ENCODE data around the gene HSD17B12. TPM values are rescaled to one million over a fixed set of nuclear protein-coding genes. Genes with fewer than 3 reads are reported as not detected.

Gene HSD17B12
- total RNA-seq, 1 donor from 2014 or later, result 48.4 TPM

DNA sequence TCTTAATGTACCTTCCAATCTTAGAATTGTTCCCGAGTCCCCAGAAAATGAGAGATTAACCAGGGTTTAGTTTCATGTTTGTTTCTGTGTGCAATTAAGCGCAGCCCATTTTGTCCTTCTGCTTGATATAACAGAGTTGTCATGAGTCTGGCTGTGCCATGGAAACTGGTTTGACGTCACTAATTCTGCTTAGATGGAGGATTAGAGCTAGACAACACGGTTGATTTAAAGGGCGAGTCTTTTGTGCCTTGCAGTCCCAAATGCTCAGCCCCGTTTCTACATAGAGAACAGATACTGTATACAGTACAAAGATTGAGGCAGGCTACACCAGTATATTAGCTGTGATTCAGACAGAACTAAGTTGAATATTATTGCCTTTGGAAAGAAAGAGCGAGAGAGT lies 154.6 kb downstream of the HSD17B12 start:
- DNase-seq (ENCODE audit: extremely low spot score in 2 of 2), result no peak
- Histone ChIP-seq H3K27ac (no peak overlapping the region), H3K4me3 (no peak overlapping the region), H3K4me1 (no peaks in the 10 kb centered on the region), H3K9me3 (no peaks in the 10 kb centered on the region), H3K36me3 (no peaks in the 10 kb centered on the region), H3K27me3 (no peaks in the 10 kb centered on the region)
- TF ChIP-seq POLR2A (IDR thresholded peaks at IDR 0.05) (no peak), POLR2AphosphoS5 (IDR thresholded peaks at IDR 0.05; ENCODE audit: insufficient read depth in 1 of 2, low read depth in 1 of 2) (no peak)
- TF ChIP-seq, protein P1, sequence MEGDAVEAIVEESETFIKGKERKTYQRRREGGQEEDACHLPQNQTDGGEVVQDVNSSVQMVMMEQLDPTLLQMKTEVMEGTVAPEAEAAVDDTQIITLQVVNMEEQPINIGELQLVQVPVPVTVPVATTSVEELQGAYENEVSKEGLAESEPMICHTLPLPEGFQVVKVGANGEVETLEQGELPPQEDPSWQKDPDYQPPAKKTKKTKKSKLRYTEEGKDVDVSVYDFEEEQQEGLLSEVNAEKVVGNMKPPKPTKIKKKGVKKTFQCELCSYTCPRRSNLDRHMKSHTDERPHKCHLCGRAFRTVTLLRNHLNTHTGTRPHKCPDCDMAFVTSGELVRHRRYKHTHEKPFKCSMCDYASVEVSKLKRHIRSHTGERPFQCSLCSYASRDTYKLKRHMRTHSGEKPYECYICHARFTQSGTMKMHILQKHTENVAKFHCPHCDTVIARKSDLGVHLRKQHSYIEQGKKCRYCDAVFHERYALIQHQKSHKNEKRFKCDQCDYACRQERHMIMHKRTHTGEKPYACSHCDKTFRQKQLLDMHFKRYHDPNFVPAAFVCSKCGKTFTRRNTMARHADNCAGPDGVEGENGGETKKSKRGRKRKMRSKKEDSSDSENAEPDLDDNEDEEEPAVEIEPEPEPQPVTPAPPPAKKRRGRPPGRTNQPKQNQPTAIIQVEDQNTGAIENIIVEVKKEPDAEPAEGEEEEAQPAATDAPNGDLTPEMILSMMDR (IDR thresholded peaks at IDR 0.05), result no peak
- intact Hi-C loops (cut with DNase I), result no loop called here

DNA sequence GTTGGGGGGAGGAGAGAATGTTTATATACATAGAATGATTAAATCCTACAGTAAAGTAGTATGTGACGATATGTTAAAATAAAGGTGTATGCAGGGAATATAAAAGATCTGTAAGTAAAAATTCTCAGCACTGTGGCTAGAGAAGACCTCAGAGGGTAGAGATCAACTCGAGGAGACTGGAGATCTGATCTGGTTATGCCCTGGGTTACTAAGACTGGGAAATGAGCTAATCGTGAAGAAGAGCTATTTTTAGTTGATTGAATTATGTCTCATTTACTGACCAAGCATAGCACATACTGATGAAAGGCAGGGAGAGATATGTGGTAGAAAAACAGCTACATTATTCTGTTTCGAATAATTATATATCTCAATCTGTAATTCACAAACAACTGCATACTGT lies 157.3 kb downstream of the HSD17B12 start:
- no peaks in the 10 kb centered on the region for H3K4me1 ChIP-seq

DNA sequence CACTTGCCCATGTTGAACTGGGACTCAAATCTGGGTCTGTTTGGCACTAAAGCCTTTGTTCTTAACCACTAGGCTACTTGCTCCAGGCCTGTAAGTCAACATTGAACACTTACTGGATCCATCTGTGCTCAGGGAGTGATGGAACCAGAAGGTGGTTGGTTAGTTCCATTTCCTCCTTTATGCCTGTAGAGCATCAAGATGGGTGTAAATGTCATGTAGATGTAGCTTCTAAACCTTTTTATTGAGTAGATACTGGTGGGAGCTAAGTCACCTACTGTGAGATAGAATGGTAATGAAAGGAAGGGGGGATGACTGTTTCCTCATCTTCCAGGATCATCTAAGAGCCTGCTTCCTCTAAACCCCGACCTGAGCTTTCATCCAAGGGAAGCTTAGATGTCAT lies 161.5 kb downstream of the HSD17B12 start:
- intact Hi-C loops (cut with DNase I), result no loop called here
- no peak for DNase-seq (ENCODE audit: extremely low spot score in 2 of 2)
- H3K4me1 ChIP-seq, result no peaks in the 10 kb centered on the region
- TF ChIP-seq POLR2AphosphoS5 (IDR thresholded peaks at IDR 0.05; ENCODE audit: insufficient read depth in 1 of 2, low read depth in 1 of 2) (no peak), POLR2A (IDR thresholded peaks at IDR 0.05) (no peak)
- TF ChIP-seq, protein P1 (IDR thresholded peaks at IDR 0.05), result no peak
- H3K27ac ChIP-seq, result no peak overlapping the region
- H3K4me3 ChIP-seq, result no peak overlapping the region
- peaks cover 0 to 6% of the 10 kb centered on the region in 2 donors for H3K36me3 ChIP-seq
- H3K27me3 ChIP-seq, result no peaks in the 10 kb centered on the region
- H3K9me3 ChIP-seq, result no peaks in the 10 kb centered on the region

More for the DNA sequence above, 157.3 kb downstream of the HSD17B12 start:
- H3K27me3 ChIP-seq, result no peaks in the 10 kb centered on the region
- intact Hi-C loops (cut with DNase I), result no loop called here
- H3K27ac ChIP-seq, result no peak overlapping the region
- no peak for DNase-seq (ENCODE audit: extremely low spot score in 2 of 2)
- peaks cover 0 to 6% of the 10 kb centered on the region in 2 donors for H3K36me3 ChIP-seq
- H3K9me3 ChIP-seq, result no peaks in the 10 kb centered on the region
- TF ChIP-seq, protein P1 (IDR thresholded peaks at IDR 0.05), result no peak
- TF ChIP-seq POLR2AphosphoS5 (IDR thresholded peaks at IDR 0.05; ENCODE audit: insufficient read depth in 1 of 2, low read depth in 1 of 2) (no peak), POLR2A (IDR thresholded peaks at IDR 0.05) (no peak)
- H3K4me3 ChIP-seq, result no peak overlapping the region

DNA sequence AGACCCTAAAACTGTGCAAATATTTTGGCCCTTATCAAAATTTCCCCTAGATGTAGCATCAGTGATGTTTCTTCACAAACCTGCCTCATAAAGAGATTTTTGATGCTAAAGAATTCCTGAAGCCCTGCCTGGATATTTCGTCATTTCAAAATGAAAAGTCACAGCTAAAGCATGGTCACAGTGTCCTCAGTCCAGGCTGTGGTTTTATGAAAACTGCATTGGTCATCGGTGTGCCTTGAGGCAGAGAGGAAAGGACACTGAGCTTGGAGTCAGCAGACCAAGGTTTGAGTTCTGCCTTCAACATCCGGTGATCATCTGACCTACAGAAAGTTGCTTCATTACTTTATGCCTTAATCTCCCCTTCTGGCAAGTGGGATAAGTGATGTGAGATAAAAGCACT lies 165.3 kb downstream of the HSD17B12 start:
- TF ChIP-seq POLR2A (IDR thresholded peaks at IDR 0.05) (no peak), POLR2AphosphoS5 (IDR thresholded peaks at IDR 0.05; ENCODE audit: insufficient read depth in 1 of 2, low read depth in 1 of 2) (no peak)

DNA sequence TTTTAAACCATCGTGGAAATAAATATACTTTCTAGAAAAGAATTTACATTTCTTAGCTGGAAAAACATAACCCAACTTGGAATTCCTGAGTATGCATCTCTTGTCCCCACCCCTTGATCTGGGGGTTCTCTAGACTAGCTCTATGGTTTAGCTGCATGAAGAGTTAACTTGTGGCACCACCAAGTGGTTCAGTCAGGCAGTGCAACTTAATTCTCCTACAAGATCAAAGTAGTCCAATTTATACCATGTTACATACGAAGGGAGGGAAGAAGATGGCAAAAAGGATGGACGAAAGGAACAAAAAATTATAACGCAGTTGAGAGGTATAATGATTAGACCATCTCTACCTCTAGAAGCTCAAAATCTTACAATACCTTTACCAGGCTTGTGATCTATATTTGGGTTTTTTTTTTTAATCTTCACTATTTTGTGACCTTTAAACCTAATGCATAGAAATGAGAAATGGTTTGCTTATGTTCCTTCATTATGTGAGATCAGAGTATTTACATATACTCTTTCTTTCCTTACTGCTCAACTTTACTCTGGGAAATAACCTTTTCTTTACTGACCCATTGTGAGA lies 171.6 kb downstream of the HSD17B12 start:
- Histone ChIP-seq H3K27me3 (no peaks in the 10 kb centered on the region), H3K36me3 (peaks cover 0 to 8% of the 10 kb centered on the region in 2 donors), H3K4me3 (no peak overlapping the region), H3K4me1 (no peaks in the 10 kb centered on the region), H3K27ac (no peak overlapping the region), H3K9me3 (no peaks in the 10 kb centered on the region)
- intact Hi-C loops (cut with DNase I), result no loop called here
- DNase-seq (ENCODE audit: extremely low spot score in 2 of 2), result no peak
- no peak for TF ChIP-seq POLR2AphosphoS5 (IDR thresholded peaks at IDR 0.05; ENCODE audit: insufficient read depth in 1 of 2, low read depth in 1 of 2)
- TF ChIP-seq, protein P1 (IDR thresholded peaks at IDR 0.05), result peak in 1 of 3 experiments; percentile 40
- TF ChIP-seq POLR2A (IDR thresholded peaks at IDR 0.05), result no peak

More for the DNA sequence above, 165.3 kb downstream of the HSD17B12 start:
- H3K27ac ChIP-seq, result no peak overlapping the region
- intact Hi-C loops (cut with DNase I), result no loop called here
- no peaks in the 10 kb centered on the region for H3K9me3 ChIP-seq
- H3K4me1 ChIP-seq, result no peaks in the 10 kb centered on the region
- H3K4me3 ChIP-seq, result no peak overlapping the region
- no peak for DNase-seq (ENCODE audit: extremely low spot score in 2 of 2)
- no peaks in the 10 kb centered on the region for H3K27me3 ChIP-seq
- peaks cover 0 to 2% of the 10 kb centered on the region in 2 donors for H3K36me3 ChIP-seq
